GM12872 (cell line): ENCODE results near the gene QKI.

Source experiments
- CTCF ChIP-seq: IDR thresholded peaks from 3 replicates; pipeline ENCODE4 v1.5.1; 2011; ENCODE audit warnings: low read depth, mild to moderate bottlenecking, low read length, moderate library complexity; ENCODE audit not compliant: insufficient read depth

QKI gene

GRCh38 chr6:163483107-163483506, 68.6 kb downstream of the QKI start:
- no peak for TF ChIP-seq CTCF

GRCh38 chr6:163485388-163485851, 70.9 kb downstream of the QKI start:
- TF ChIP-seq CTCF, result no peak

- no peak for TF ChIP-seq CTCF
Measured at GRCh38 chr6:163486821-163487220, 72.3 kb downstream of the QKI start.

- no peak for TF ChIP-seq CTCF
Measured at GRCh38 chr6:163487606-163488005, 73.1 kb downstream of the QKI start.

GRCh38 chr6:163489584-163489983, 75.1 kb downstream of the QKI start:
- TF ChIP-seq CTCF, result no peak

GRCh38 chr6:163490826-163491577, 76.5 kb downstream of the QKI start:
- TF ChIP-seq CTCF, result no peak

- TF ChIP-seq CTCF, result no peak
Measured at GRCh38 chr6:163491737-163492300, 77.3 kb downstream of the QKI start.
